NCI-H446 treated with DMSO at 0.1 percent for 48 hours (cell line): ENCODE results near the gene MAP3K9.
"Not testable (repeated sequence)": the region's sequence is repeated elsewhere in the genome, so short reads cannot be mapped to it uniquely, and the experiment has no call there.

Experiments
- DNase-seq: peaks from one replicate; lab custom pipeline; 2025; lab: John Stamatoyannopoulos, UW

The MAP3K9 gene

DNA sequence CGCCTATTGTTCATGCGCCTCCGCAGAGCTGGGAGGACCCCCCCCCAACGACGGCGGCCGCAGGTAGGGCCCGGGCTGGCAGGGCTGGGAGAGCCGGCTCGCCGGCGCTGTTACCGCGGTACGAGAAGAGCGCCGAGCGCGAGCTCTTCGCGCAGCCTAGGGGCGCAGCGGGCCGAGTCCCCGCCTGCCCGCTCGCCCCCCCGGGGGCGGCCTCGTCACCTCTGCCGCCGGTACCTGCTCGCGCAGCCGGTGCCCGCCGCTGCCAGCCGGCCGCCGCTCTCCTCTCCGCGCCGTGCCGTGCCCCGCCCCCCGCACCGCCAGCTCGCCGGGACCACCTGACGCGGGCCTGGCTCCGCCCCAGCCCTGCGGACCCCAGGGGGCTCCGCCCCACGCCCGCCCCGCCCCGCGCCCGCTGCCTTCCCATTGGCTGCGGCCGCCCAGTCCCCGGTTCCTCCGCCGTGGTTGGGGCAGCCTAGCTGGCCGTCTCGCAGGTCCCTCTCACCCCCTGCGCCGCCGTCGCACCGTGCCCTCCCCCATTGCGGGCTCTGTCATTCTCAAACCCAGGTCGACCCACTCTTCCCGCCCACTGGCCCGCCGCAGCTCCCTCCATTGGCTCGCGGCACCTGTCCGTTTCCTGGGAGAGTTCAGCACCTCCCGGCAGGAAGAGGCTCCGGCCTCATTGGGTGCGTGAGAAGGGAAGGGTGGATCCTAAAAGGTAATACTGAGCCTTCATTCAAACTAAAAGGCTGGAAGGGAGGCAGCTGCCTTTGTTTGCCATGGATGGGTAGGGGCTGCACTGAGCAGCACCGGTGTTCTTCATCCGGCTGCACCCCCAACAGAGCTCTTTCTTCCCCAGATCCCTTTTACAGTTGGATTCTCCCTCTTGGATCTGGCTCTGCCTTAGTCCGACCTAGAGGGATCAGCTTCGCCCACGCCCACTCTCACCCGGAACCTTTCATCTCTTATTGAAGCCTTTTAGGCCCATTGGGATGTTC, at the start of gene MAP3K9:
TSS of gene MAP3K9 (minus strand) at position 289 of the 995 bp plus-strand sequence. CDS start 342 bp downstream, outside the sequence.
- peak; percentile 95 for DNase-seq

DNA sequence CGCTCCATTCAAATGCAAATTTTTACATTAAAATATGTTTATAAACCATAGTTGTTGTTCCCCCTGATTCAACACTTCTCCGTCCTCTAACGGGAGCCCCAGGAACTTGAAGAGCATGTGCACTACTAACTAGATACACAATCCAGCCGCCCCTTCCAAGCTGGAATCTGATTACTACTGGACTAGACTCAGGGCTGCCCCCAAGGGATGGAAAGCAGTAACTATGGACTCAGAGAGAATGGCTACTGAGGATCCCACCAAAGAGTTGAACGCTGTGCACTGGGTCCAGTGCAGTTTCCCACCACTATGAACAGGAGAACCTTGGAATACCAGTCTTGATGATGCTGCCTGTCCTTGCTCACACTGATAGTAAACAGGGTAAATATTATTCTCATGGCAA, 49.3 kb upstream of the MAP3K9 start:
- no peak for DNase-seq

DNA sequence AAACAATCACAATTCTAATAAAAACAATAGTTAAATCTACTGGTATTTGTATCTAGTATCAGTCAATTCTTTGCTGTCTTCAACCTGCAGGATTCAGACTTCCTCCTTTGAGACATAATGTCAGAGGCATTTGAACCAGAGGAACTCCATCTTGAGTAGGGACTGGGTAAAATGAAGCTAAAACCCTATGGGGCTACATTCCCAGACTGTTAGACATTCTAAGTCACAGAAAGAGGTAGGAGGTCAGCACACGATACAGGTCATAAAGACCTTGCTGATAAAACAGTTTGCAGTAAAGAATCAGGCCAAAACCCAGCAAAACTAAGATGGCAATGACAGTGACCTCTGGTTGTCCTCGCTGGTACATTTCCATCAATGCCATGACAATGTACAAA, 48.2 kb upstream of the MAP3K9 start:
- no peak for DNase-seq

DNA sequence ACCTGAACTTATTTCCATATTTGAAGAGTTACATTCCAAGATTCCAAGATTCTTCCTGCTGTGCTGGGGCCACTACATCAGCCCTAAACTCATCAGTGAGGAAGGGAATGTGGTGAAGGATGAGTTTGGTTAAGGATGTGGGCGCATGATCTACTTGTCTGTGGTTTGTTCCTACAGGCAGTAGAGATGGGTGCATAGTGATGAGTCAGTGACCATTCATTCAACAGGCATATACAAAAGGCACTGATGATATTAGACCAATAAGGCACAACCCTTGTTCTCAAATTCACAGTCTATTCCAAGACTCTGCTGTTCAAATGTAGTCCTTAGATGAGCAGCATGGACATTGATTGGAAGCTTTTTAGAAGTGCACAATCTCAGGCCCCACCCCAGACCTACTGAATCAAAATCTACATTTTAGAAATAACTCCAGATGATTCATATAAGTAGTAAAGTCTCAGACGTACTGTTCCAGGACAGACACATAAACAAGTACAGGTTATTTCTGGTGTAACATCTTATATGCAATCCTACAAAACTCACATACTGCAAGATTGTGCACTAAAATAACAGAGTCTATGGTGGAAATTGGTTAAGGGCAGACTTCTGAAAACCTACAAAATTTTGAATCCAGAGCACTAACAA, 47.7 kb upstream of the MAP3K9 start:
- no peak for DNase-seq

DNA sequence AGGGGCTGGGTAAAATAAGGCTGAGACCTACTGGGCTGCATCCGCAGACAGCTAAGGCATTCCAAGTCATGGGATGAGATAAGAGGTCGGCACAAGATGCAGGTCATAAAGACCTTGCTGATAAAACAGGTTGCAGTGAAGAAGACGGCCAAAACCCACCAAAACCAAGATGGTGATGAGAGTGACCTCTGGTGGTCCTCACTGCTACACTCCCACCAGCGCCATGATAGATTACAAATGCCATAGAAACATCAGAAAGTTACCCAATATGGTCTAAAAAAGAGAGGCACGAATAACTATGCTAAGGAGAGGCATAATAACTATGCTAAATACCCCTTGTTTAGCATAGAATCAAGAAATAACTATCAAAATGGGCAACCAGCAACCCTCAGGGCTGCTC, 46.2 kb upstream of the MAP3K9 start:
- no peak for DNase-seq

DNA sequence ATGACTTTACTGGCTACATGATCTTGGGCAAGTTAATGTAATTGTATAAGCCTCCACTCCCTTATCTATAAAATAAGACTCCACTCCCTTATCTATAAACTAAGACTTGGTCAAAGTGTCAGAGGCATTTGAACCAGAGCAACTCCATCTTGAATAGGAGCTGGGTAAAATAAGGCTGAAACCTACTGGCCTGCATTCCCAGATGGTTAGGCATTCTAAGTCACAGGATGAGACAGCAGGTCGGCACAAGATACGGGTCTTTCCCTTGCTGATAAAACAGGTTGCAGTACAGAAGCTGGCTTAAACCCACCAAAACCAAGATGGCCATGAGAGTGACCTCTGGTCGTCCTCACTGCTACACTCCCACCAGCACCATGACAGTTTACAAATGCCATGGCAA, 44.3 kb upstream of the MAP3K9 start:
- not testable (repeated sequence) for DNase-seq

DNA sequence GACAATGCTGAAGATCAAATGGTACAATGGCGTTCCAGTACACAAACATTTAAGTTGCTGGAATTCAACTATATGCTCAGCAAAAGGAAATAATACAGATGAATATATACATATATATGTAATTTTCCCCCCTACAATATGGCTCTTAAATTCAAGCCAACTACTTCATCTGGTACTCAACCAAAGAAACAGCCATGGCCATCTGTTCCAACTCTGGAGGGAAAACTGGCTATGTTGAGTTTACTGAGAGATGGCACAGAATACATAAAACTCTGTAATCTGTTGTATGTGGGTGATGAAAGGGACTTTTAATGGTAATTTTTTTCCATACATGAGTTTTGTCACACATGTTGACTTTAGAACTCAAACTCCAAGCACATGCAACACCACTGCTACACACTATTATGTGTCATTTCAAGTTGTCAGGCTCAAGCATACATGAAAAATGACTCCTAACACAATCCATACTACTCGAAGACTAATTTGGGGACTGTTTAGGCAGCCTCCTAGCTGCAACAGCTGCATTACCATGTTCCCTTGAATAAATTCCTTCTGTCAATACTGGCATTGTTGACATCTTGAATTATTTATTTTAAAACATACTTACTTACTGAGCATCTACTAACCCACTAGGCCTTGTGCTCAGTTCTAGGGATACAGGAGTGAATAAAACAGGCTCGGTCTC, 38.2 kb upstream of the MAP3K9 start:
- DNase-seq = peak; percentile 50

DNA sequence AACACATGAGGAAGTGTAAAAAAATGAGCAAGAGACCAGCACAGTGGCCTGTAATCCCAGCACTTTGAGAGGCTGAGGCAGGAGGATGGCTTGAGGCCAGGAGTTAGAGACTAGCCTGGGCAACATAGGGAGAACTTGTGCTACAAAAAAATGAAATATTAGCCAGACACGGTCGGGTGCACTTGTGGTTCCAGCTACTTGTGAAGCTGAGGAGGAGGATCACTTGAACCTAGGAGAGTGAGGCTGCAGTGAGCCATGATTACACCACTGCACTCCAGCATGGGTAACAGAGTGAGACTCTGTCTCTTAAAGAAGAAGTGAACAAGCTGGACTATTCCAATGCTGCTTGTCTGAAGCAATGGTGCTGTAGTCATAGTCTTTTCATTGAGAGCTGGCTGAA, 36.3 kb upstream of the MAP3K9 start:
- no peak for DNase-seq

DNA sequence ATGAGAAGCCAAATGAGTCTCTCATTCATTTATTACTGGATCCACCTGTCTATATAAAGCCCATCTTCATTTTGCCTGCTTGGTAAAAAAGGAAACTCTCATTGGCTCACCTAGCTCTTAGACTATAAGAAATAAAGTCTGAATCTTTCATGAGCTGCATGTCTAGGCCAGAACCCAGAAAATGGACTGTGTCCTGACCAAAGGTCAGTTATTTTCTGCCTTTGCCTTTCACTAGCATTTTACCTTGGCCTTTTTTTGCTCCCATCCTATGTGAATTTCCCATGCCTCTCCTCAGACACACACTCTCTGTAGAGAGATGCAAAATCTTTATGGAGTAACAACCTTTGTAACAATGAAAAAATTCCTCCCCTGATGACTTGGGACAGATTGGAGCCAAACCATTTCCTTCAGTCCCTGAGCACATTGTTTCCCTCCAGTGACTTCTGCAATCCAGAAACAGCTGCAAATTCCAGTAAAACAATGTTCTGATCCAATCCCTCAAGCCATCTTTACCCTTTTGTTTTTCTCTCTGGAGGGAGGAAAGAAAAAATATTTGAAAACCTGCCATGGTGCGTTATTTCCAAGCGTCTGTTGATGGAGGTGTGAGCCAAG, 33.6 kb upstream of the MAP3K9 start:
- DNase-seq = no peak

DNA sequence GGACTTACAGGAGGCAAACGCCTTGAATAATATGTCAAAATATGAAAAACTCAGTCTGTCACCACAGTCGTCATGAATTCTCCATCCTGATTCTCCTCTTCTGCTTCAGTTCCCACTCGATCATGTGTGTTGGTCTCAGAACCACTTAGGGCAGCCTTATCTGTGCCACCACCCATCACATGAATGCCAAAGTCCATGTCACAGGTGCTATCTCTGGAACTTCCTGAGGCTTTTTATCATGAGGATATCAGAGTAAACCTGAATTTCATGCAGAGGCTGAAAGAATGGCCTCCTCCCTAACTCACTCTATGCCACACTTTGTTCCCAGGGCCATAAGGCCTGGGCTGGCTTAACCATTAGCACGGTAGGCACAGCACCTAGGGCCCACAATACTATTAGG, 28.8 kb upstream of the MAP3K9 start:
- DNase-seq = no peak

DNA sequence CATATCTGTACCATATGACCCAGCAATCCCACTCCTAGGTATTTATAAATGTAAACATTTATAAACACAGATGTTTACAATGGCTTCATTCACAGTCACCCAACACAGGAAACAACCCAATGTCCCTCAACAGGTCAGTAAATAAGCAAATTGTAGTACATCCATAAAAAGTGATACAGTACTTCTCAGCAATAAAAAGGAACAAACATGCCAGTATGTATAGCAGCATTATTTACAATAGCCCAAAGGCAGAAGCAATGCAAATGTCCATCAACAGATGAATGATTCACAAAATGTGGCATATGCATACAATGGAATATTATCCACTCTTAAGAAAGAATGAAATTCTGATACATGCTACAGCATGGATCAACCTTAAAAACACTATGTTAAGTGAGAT, 27.6 kb upstream of the MAP3K9 start:
- no peak for DNase-seq

DNA sequence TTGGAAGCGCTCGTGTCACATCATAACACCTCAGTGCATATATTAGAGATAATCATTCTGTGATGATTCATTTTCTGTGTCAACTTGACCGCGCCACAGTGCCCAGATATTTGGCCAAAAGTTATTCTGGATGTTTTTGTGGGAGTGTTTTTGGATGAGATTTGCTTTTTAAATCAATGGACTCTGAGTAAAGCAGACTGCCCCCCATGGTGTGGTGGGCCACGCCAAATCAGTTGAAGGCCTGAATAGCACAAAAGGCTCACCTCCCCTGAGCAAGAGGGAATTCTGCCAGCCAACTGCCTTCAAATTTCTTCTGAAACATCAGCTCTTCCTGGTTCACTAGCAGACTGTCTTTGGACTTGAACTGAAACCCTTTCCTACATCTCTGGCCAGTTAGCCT, 24.6 kb upstream of the MAP3K9 start:
- no peak for DNase-seq

DNA sequence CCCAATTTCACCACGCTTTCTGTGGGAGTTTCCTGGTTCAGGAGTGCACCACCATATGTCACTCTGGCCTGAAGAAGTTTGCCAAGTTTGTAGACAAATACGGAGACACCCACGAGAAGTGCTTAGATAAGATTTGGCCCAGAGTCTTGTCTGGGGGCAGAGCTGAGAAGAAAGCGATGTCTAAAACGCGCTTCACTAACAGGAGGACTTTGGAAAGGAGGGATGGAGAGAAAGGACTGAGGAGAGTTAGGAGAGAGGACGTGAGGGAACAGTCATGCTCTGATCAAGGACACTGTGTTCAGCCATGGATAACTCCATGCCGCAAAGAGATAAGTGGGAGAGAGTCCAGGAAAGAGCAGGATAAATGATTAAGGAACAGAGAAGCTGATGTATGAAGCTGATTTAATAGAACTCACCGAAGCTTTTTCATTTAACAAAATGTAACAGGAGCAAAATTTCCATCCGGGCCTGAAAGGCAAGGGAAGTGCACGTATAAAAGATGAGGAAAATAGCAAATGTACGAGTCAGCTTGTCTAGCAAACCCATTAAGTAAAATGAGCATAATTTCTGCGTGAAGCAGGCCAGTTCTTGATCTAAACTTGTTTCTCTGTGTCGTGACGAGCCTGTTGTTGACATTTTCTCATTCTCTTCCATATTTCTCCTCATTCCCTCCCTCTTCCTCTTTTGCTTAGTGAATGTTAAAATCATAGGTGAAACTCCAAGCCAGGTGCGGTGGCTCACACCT, 23.4 kb upstream of the MAP3K9 start:
- DNase-seq = no peak

DNA sequence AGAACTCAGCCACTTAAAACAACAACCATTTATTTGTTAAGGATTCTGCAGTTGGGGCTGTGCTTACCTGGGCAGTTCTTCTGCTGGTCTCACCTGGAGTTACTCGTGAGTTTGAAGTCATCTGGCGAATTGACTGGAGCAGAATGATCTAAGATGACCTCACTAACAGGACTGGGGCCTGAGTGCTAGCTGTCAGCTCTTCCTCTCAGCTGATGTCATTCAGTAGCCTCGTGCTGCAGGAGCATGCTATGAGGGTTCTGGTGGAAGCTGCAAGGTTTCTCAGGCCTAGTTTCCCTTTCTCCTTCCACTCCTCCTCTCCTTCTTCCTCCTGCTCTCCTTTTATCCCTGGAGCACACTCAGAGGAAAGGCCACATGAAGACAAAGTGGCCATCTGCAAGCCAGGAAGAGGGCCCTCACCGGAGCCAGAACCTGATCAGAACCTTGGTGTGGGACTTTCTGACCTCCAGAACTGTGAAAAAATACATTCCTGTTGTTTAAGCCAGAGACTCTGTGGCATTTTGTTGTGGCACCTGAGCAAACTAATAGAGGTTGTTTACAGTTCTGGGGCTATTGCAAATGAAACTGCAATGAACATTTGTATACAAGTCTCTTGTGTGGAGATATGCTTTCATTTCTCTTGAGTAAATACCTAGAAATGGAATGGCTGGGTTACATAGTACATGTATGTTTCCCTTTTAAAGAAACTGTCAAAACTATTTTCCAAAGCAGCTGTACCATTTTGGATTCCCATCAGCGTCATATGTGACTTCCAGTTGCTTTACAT, 21.9 kb upstream of the MAP3K9 start:
- DNase-seq = no peak

DNA sequence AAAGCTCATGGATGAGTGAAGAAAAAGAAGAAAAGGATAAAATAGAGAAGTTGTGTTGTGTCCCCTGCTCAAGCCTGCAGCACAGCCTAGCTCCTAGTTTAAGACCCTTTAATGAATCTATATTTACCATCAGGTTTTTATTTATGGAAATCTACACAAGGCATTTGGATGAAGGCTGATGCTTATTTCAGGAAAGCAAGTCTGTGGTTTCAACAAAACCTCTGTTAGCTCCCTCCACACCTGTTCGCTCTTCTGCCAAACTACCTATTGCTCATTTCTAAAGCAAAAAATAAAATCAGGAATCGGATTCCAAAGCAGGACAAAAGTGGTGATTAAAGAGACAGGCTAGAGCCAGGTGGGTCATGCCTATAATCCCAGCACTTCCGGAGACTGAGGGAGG, 18.9 kb upstream of the MAP3K9 start:
- no peak for DNase-seq

DNA sequence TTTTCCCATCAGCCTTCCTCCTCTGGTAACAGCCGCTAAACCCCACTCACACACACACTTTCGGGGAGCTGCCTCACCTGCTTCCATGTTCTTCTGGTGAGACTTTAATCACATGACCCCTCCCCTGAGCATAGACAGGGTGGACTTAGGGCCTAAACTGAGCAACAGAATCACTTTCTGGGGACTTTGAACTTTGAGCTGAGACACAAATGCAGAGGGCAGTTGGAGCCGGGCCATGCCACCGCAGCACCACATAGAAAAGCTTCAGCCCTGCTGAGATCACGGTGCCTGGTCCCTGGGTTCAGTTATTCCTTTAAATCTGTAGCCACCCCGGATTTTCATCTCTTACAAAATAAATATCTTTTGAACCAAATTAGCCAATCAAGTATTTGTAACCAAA, 18.4 kb upstream of the MAP3K9 start:
- no peak for DNase-seq

DNA sequence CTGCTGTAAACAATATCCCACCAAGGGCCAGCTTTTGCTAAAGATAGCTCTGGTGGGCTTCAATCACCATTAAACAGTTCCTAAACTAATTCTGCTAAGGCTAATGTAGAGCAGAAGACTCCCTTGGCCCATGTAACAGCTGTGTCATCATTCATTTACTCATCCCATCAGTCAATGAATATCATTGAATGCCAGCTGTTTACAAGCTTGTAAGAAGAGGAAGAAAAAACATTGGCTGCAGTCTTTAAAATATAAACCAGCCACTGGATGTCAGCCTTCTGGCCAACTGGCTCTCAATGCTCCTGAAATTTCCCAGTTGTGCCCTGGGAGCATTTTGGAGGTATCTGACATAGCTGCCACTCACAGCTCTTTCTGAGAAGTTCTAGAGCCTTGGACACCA, 18.0 kb upstream of the MAP3K9 start:
- DNase-seq = peak; percentile 69

DNA sequence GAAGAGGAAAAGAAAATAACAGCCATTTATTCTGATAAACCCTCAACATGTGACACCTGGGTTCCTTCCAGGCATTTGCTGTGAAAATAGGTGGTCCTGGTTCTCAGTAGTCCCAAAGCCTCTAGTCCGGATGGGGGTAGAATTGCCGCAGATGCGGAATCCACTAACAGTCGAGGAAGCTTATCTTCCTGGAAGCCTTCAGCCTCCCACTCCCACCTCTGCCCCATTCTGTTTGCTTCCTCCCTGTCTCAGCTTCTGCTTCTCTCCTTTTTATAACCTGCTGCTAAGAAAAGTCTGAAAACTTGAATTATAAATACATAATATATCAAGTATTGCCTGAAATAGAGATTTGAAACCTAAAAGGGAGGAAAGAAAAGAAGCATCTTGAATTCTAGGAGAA, 14.0 kb upstream of the MAP3K9 start:
- DNase-seq = no peak

DNA sequence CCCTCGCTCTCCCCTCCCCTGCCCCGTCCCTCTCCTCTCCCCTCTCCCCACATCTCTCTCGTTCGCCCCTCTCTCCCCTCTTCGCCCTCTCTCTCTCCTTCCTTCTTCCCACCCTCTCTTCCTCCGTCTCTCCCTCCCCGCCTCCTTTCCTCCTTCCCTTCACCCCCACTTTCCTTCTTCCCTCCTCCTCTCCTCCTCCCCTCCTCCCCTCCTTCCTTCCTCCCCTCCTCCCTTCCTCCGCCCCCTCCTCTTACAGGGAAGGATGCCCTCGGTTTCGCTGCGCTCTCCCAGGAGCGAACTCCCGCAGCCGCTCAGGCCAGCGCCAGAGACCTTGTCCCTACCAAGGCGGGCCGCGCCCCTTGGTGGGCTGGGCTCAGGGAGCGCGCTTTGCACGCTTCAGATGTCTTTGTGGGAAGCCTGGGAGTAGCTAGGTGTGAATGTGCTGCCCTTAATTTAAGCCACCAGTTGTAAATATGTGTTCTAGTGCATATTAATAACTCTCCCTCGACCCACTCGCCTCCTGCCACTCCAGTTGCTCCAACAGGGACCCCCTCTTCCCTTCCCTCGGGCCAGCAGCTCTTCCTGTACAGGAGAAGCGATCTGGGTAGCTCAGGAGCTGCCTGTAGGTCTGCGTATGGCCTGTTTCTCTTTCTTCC, 13.3 kb upstream of the MAP3K9 start:
- DNase-seq = no peak
